Liver (tissue), 9 donors: ENCODE measurements around the gene CXCR6. TPM values are rescaled to one million over a fixed set of nuclear protein-coding genes. Genes with fewer than 3 reads are reported as not detected.

Experiments
- DNase-seq: peaks from one replicate; pipeline ENCODE4 v3.0.0-alpha.2; 2017; ENCODE audit warnings: low spot score
- H3K27ac ChIP-seq, 2 donors: one replicate each; pipeline ENCODE4 v1.7.0; 2013; ENCODE audit warnings: inconsistent platforms in 2 of 2, low read length in 2 of 2, control low read depth in 1 of 2, low read depth in 1 of 2, mild to moderate bottlenecking in 1 of 2
- H3K27me3 ChIP-seq, 4 donors: one replicate each; pipeline versions ENCODE4 v1.6.1 to v1.7.0; 2013; ENCODE audit warnings: low read length in 3 of 4, inconsistent platforms in 1 of 4, mild to moderate bottlenecking in 1 of 4, moderate library complexity in 1 of 4; ENCODE audit not compliant: control insufficient read depth in 4 of 4, insufficient read depth in 4 of 4
- H3K36me3 ChIP-seq, 4 donors: one replicate each; pipeline versions ENCODE4 v1.6.1 to v1.7.0; 2013; ENCODE audit warnings: low read length in 3 of 4, mild to moderate bottlenecking in 3 of 4, low read depth in 1 of 4, moderate library complexity in 1 of 4; ENCODE audit not compliant: control insufficient read depth in 4 of 4, insufficient read depth in 3 of 4
- H3K4me1 ChIP-seq, 4 donors: one replicate each; pipeline versions ENCODE4 v1.6.1 to v1.7.0; 2013; ENCODE audit warnings: low read length in 3 of 4, mild to moderate bottlenecking in 3 of 4, moderate library complexity in 1 of 4; ENCODE audit not compliant: control insufficient read depth in 4 of 4, insufficient read depth in 4 of 4
- H3K4me3 ChIP-seq, 3 donors: one replicate each; pipeline versions ENCODE4 v1.6.1 to v1.7.0; 2013; ENCODE audit warnings: low read length in 3 of 3, control low read depth in 1 of 3, low read depth in 1 of 3, mild to moderate bottlenecking in 1 of 3
- H3K9ac ChIP-seq, 2 donors: one replicate each; pipeline ENCODE4 v1.7.0; 2013; ENCODE audit warnings: low read length in 2 of 2, mild to moderate bottlenecking in 2 of 2, moderate library complexity in 2 of 2, control low read depth in 1 of 2, low read depth in 1 of 2
- H3K9me3 ChIP-seq, 4 donors: one replicate each; pipeline versions ENCODE4 v1.6.1 to v1.7.0; 2013; ENCODE audit warnings: low read length in 3 of 4; ENCODE audit not compliant: control insufficient read depth in 4 of 4
- EGR1 ChIP-seq, 2 donors: IDR thresholded peaks; 2 replicates each; pipeline ENCODE4 v1.6.1; 2016 to 2018; ENCODE audit warnings: antibody characterized with exemption in 2 of 2, low read depth in 2 of 2
- FOXA1 ChIP-seq: IDR thresholded peaks from 2 replicates; pipeline ENCODE4 v1.6.1; 2016; ENCODE audit warnings: antibody characterized with exemption
- FOXA2 ChIP-seq: IDR thresholded peaks from 2 replicates; pipeline ENCODE4 v1.6.1; 2016; ENCODE audit warnings: antibody characterized with exemption
- GABPA ChIP-seq, 2 donors: IDR thresholded peaks in 1 of 2; conservative IDR thresholded peaks in 1 of 2; 2 replicates each; pipeline ENCODE4 v1.6.1; 2016; ENCODE audit warnings: antibody characterized with exemption in 2 of 2, mild to moderate bottlenecking in 1 of 2, moderate library complexity in 1 of 2
- HNF4G ChIP-seq: IDR thresholded peaks from 2 replicates; pipeline ENCODE4 v1.6.1; 2016; ENCODE audit warnings: antibody characterized with exemption
- JUND ChIP-seq, 2 donors: IDR thresholded peaks; 2 replicates each; pipeline ENCODE4 v1.6.1; 2016; ENCODE audit warnings: antibody characterized with exemption in 2 of 2
- NR2F2 ChIP-seq: IDR thresholded peaks from 2 replicates; pipeline ENCODE4 v1.6.1; 2016; ENCODE audit warnings: antibody characterized with exemption
- RXRA ChIP-seq, 2 donors: IDR thresholded peaks; 2 replicates each; pipeline ENCODE4 v1.6.1; 2017 to 2018; ENCODE audit warnings: antibody characterized with exemption in 2 of 2, mild to moderate bottlenecking in 1 of 2
- TAF1 ChIP-seq: conservative IDR thresholded peaks from 2 replicates; pipeline ENCODE4 v1.6.1; 2016; ENCODE audit warnings: antibody characterized with exemption, mild to moderate bottlenecking
- YY1 ChIP-seq: IDR thresholded peaks from 2 replicates; pipeline ENCODE4 v1.6.1; 2016; ENCODE audit warnings: antibody characterized with exemption, mild to moderate bottlenecking
- WGBS: extraction: QIAGEN DNeasy Blood & Tissue Kit; methylation state at CpG from one replicate; pipeline ENCODE4 v1.1.7; 2013; 5-methylcytosine and 5-hydroxymethylcytosine counted together
- polyA plus RNA-seq, 2 donors: library from polyadenylated mRNA; stranded (reverse) in 1 of 2; unstranded in 1 of 2; fragments of 200-250 nt in 1 of 2; fragments of >200 nt in 1 of 2; fragmentation: Nextera tagmentation in 1 of 2; extraction: Ambion mirVana in 1 of 2; gene quantifications; one replicate each; pipeline versions ENCODE4 v1.2.1 to v1.2.3, GENCODE V29; 2013 to 2015
- total RNA-seq, 2 donors: library from RNA; depleted of rRNA; stranded (reverse); fragments of >200 nt; gene quantifications; one replicate each; pipeline ENCODE4 v1.2.3, GENCODE V29; 2014
- TF ChIP-seq, protein P1 (sequence below): IDR thresholded peaks from 2 replicates; pipeline ENCODE4 v1.6.1; 2016; ENCODE audit warnings: antibody characterized with exemption
- TF ChIP-seq, protein P2 (sequence below): IDR thresholded peaks from 2 replicates; pipeline ENCODE4 v1.6.1; 2016; ENCODE audit warnings: antibody characterized with exemption, mild to moderate bottlenecking
- TF ChIP-seq, protein P3 (sequence below): fragments of 150-350 bp; IDR thresholded peaks from 2 replicates; pipeline ENCODE4 v1.5.1; 2017; ENCODE audit warnings: improper control_type of control experiment, low read depth, low read length; ENCODE audit not compliant: missing input control
- TF ChIP-seq, protein P4 (sequence below): IDR thresholded peaks from 2 replicates; pipeline ENCODE4 v1.6.1; 2016; ENCODE audit warnings: antibody characterized with exemption
- TF ChIP-seq, protein P5 (sequence below): IDR thresholded peaks from 2 replicates; pipeline ENCODE4 v1.6.1; 2016; ENCODE audit warnings: antibody characterized with exemption
- donor health status: healthy.
- donor health status: healthy.
- donor health status: healthy.
- donor health status: healthy.
- donor health status: healthy.

Gene CXCR6
- total and polyA plus RNA-seq, 4 donors, result 0.60 to 2.9 (median 0.96) TPM

DNA sequence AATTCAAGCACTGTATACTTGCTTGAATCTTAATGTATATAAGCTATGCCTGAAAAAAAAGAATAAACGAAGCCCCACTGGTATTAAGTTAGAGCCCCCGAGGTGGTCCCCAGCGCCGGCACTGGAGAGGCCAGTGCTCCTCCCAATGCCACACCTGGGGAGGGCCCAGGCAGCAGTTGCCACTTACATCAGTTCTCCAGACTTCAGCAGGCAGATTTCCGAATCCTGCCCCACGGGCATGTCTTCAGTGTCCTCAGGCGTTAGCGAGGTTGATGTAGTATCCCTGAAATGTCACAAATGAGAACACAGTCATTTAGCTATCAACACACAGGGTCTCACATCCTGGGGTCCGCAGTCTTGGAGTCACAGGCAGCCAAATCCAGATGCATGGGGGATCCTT is 7.0 kb upstream of the CXCR6 start:
- TF ChIP-seq, protein P1, sequence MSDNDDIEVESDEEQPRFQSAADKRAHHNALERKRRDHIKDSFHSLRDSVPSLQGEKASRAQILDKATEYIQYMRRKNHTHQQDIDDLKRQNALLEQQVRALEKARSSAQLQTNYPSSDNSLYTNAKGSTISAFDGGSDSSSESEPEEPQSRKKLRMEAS, result no peak
- TF ChIP-seq NR2F2 (no peak), HNF4G (no peak), FOXA1 (no peak), EGR1 (IDR thresholded peaks at IDR 0.05; ENCODE audit: low read depth in 2 of 2) (no peak), JUND (IDR thresholded peaks at IDR 0.05) (no peak), YY1 (no peak), FOXA2 (no peak), RXRA (IDR thresholded peaks at IDR 0.05) (no peak), TAF1 (no peak)
- TF ChIP-seq, protein P2, sequence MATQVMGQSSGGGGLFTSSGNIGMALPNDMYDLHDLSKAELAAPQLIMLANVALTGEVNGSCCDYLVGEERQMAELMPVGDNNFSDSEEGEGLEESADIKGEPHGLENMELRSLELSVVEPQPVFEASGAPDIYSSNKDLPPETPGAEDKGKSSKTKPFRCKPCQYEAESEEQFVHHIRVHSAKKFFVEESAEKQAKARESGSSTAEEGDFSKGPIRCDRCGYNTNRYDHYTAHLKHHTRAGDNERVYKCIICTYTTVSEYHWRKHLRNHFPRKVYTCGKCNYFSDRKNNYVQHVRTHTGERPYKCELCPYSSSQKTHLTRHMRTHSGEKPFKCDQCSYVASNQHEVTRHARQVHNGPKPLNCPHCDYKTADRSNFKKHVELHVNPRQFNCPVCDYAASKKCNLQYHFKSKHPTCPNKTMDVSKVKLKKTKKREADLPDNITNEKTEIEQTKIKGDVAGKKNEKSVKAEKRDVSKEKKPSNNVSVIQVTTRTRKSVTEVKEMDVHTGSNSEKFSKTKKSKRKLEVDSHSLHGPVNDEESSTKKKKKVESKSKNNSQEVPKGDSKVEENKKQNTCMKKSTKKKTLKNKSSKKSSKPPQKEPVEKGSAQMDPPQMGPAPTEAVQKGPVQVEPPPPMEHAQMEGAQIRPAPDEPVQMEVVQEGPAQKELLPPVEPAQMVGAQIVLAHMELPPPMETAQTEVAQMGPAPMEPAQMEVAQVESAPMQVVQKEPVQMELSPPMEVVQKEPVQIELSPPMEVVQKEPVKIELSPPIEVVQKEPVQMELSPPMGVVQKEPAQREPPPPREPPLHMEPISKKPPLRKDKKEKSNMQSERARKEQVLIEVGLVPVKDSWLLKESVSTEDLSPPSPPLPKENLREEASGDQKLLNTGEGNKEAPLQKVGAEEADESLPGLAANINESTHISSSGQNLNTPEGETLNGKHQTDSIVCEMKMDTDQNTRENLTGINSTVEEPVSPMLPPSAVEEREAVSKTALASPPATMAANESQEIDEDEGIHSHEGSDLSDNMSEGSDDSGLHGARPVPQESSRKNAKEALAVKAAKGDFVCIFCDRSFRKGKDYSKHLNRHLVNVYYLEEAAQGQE, result no peak
- TF ChIP-seq, protein P3, sequence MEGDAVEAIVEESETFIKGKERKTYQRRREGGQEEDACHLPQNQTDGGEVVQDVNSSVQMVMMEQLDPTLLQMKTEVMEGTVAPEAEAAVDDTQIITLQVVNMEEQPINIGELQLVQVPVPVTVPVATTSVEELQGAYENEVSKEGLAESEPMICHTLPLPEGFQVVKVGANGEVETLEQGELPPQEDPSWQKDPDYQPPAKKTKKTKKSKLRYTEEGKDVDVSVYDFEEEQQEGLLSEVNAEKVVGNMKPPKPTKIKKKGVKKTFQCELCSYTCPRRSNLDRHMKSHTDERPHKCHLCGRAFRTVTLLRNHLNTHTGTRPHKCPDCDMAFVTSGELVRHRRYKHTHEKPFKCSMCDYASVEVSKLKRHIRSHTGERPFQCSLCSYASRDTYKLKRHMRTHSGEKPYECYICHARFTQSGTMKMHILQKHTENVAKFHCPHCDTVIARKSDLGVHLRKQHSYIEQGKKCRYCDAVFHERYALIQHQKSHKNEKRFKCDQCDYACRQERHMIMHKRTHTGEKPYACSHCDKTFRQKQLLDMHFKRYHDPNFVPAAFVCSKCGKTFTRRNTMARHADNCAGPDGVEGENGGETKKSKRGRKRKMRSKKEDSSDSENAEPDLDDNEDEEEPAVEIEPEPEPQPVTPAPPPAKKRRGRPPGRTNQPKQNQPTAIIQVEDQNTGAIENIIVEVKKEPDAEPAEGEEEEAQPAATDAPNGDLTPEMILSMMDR, result no peak
- TF ChIP-seq, protein P4, sequence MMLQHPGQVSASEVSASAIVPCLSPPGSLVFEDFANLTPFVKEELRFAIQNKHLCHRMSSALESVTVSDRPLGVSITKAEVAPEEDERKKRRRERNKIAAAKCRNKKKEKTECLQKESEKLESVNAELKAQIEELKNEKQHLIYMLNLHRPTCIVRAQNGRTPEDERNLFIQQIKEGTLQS, result no peak
- TF ChIP-seq, protein P5, sequence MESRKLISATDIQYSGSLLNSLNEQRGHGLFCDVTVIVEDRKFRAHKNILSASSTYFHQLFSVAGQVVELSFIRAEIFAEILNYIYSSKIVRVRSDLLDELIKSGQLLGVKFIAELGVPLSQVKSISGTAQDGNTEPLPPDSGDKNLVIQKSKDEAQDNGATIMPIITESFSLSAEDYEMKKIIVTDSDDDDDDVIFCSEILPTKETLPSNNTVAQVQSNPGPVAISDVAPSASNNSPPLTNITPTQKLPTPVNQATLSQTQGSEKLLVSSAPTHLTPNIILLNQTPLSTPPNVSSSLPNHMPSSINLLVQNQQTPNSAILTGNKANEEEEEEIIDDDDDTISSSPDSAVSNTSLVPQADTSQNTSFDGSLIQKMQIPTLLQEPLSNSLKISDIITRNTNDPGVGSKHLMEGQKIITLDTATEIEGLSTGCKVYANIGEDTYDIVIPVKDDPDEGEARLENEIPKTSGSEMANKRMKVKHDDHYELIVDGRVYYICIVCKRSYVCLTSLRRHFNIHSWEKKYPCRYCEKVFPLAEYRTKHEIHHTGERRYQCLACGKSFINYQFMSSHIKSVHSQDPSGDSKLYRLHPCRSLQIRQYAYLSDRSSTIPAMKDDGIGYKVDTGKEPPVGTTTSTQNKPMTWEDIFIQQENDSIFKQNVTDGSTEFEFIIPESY, result no peak
- Histone ChIP-seq H3K27ac (no peak overlapping the region), H3K9me3 (no peaks in the 10 kb centered on the region), H3K9ac (no peak overlapping the region), H3K36me3 (peaks cover 6 to 42% (median 28%) of the 10 kb centered on the region in 4 donors), H3K4me1 (no peaks in the 10 kb centered on the region), H3K27me3 (no peaks in the 10 kb centered on the region), H3K4me3 (no peak overlapping the region)
- WGBS, result 94% methylated on average over 9 of the region's 9 CpGs
- DNase-seq, result no peak

DNA sequence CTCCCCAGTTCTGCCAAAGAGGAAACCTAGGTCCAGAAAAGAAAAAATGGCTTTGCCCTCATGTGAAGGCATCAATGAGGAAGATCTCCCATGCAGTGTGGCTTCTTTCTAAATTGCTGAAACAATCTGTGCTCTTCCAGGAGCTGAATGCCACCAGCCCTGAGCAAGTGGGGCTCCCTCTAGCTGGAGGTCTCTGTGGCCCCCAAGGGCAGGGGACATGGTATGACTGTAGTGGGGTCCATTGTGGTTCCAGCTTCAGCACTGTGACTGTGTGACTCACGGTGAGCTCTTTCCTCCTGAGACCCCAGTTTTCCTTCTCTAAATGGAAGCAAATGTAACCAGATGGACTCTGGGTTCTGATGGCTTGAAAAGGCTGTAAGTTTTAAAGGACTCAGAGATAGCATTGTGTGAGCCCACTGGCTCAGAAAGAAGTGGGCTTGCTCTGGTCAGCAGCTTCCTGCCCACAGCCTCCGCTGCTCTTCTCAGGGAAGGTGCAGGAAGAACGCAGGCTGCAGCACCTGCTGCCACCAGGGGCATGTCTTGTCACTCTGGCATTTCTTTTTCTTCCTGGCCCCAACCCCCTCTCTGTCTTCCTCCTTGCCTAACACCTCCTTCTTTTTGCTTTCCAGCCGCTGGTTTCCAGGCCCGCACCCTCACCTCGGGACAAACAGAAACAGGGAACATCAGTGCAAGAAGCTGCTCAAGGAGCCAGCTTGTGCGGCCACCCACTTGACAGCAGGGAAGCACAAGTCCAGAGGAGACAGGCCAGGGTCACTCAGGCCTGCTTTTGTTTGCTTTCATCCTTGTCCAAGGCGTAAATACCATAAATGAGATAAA is 5.8 kb upstream of the CXCR6 start:
- 90% methylated on average over 8 of the region's 8 CpGs for WGBS
- TF ChIP-seq, protein P3, result no peak
- TF ChIP-seq FOXA2, result no peak
- no peak for TF ChIP-seq TAF1
- no peak for TF ChIP-seq FOXA1
- no peak for TF ChIP-seq HNF4G
- no peak for TF ChIP-seq YY1
- no peak for TF ChIP-seq JUND (IDR thresholded peaks at IDR 0.05)
- no peak for TF ChIP-seq RXRA (IDR thresholded peaks at IDR 0.05)
- TF ChIP-seq, protein P4, result no peak
- TF ChIP-seq GABPA (IDR thresholded peaks at IDR 0.05 in 1 of 2, conservative IDR thresholded peaks at IDR 0.05 in 1 of 2), result no peak
- TF ChIP-seq, protein P1, result no peak
- no peak for TF ChIP-seq EGR1 (IDR thresholded peaks at IDR 0.05; ENCODE audit: low read depth in 2 of 2)

More for the DNA sequence above, 5.8 kb upstream of the CXCR6 start:
- Histone ChIP-seq H3K36me3 (peaks cover 0 to 33% (median 23%) of the 10 kb centered on the region in 4 donors), H3K9ac (no peak overlapping the region), H3K27ac (no peak overlapping the region), H3K27me3 (no peaks in the 10 kb centered on the region), H3K4me3 (no peak overlapping the region), H3K9me3 (no peaks in the 10 kb centered on the region), H3K4me1 (no peaks in the 10 kb centered on the region)
- no peak for DNase-seq
